Measurements from ENCODE around the gene SDR42E1.

DNA sequence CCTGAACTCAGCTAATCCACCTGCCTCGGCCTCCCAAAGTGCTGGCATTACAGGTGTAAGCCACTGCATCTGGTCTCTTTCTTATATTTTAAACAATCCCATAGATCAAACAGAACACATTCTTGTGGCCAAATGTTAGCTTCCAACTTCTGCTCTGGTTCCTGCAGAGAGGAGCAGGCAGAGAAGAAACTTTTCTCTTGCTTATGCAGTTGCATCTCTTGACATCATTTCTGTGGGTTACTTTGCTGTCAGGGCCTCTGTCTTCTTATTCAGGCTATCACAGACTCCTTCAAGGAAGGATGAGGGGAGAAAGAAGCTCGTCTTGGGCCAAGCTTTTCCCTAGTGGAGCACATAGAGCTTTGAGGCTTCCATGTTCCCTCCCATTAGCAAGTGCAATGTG lies 31.6 kb upstream of the SDR42E1 start:
- no peak for TF ChIP-seq CTCF (conservative IDR thresholded peaks at IDR 0.05; ENCODE audit: low read length)
- TF ChIP-seq EZH2phosphoT487 (IDR thresholded peaks at IDR 0.05; ENCODE audit: borderline replicate concordance), result no peak
